ENCODE results near the gene VRK1.

DNA sequence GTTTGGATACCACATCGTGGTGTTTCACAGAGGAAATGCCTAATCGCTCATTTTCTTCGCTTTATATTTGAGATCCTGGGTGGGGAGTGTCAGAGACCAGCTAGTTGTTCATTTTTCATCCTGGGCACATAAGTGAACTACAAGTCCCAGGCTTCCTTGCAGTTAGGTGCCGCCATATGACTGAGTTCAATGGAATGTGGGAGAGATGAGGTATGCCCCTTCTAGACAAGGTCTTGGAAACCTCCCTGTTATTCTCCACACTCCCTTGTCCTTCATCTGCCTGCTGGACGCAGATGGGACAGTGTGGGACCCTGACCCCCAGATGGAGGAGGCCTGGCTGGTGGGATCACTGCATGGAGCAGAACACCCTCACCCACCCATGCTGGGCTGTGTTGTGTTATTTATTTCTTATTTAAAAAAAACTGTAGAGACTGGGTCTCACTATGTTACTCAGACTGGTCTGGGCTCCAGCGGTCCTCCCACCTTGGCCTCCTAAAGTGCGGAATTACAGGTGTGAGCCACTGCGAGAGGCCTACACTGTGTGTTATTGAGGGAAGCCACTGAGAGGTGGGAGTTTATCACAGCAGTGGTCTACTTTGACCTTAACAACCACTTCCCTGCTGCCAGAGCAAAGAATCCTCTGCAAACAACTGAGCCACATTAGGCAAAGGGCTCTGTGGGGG lies 42.9 kb upstream of the VRK1 start:
- no peak for TF ChIP-seq CTCF (IDR thresholded peaks at IDR 0.05)
- no peak for TF ChIP-seq POLR2A (IDR thresholded peaks at IDR 0.05)
- no peak for TF ChIP-seq POLR2AphosphoS5 (IDR thresholded peaks at IDR 0.05)

Data from suprapubic skin (tissue), 4 donors.